HG03060 (cell line): ENCODE measurements around the gene FOXL1.

ENCODE experiments used
- ATAC-seq: cut with Tn5 transposase; IDR thresholded peaks from one replicate; pipeline ENCODE4 v1.9.1; 2021; ENCODE audit warnings: low read depth, moderate number of reproducible peaks; ENCODE audit not compliant: unreplicated experiment

Gene FOXL1

GRCh38 chr16:86598607-86599565, 20.5 kb downstream of the FOXL1 start:
- ATAC-seq = no peak

- no peak for ATAC-seq
Observed at GRCh38 chr16:86601356-86601755, 23.0 kb downstream of the FOXL1 start.

- ATAC-seq = no peak
Observed at GRCh38 chr16:86602521-86602920, 24.2 kb downstream of the FOXL1 start.

GRCh38 chr16:86604436-86605193, 26.3 kb downstream of the FOXL1 start:
- no peak for ATAC-seq

- ATAC-seq = no peak
Observed at GRCh38 chr16:86605950-86606349, 27.6 kb downstream of the FOXL1 start.

GRCh38 chr16:86608301-86608747, 30.0 kb downstream of the FOXL1 start:
- no peak for ATAC-seq

GRCh38 chr16:86609115-86609514, 30.8 kb downstream of the FOXL1 start:
- ATAC-seq = no peak

- ATAC-seq = no peak
Observed at GRCh38 chr16:86609661-86610060, 31.3 kb downstream of the FOXL1 start.

- no peak for ATAC-seq
Observed at GRCh38 chr16:86610779-86611524, 32.6 kb downstream of the FOXL1 start.

GRCh38 chr16:86611525-86611855, 33.1 kb downstream of the FOXL1 start:
- ATAC-seq = no peak

- no peak for ATAC-seq
Observed at GRCh38 chr16:86611941-86612340, 33.6 kb downstream of the FOXL1 start.

GRCh38 chr16:86614699-86615098, 36.4 kb downstream of the FOXL1 start:
- no peak for ATAC-seq

GRCh38 chr16:86616906-86617305, 38.6 kb downstream of the FOXL1 start:
- no peak for ATAC-seq

GRCh38 chr16:86618431-86619238, 40.3 kb downstream of the FOXL1 start:
- ATAC-seq = no peak

GRCh38 chr16:86619239-86619794, 41.0 kb downstream of the FOXL1 start:
- no peak for ATAC-seq

GRCh38 chr16:86620184-86620583, 41.8 kb downstream of the FOXL1 start:
- ATAC-seq = no peak

GRCh38 chr16:86621966-86622365, 43.6 kb downstream of the FOXL1 start:
- no peak for ATAC-seq

- no peak for ATAC-seq
Observed at GRCh38 chr16:86622700-86623615, 44.6 kb downstream of the FOXL1 start.

- no peak for ATAC-seq
Observed at GRCh38 chr16:86625029-86625428, 46.7 kb downstream of the FOXL1 start.
